Activated CD4-positive, CD25-positive, alpha-beta regulatory T cell (primary cell): ENCODE measurements around the gene VBP1.
"Not testable (repeated sequence)": the region's sequence is repeated elsewhere in the genome, so short reads cannot be mapped to it uniquely, and the experiment has no call there.

Source experiments
- DNase-seq, 4 experiments: peaks; one replicate each; lab custom pipeline; 2025; lab: John Stamatoyannopoulos, UW

Gene VBP1

GRCh38 chrX:155263854-155264628 is 47.8 kb downstream of the VBP1 start, which contains the start of gene RAB39B:
Gene RAB39B (minus strand): TSS chrX:155264491. CDS start chrX:155264288, 203 bp downstream.
- peak; percentile 16 to 47 (median 40) for DNase-seq

GRCh38 chrX:155266439-155266838 is 50.2 kb downstream of the VBP1 start:
- no peak for DNase-seq

GRCh38 chrX:155267995-155268394 is 51.7 kb downstream of the VBP1 start:
- not testable (repeated sequence) for DNase-seq

- DNase-seq: no peak
Measured at GRCh38 chrX:155270969-155271368, 54.7 kb downstream of the VBP1 start.

GRCh38 chrX:155279873-155280272 is 63.6 kb downstream of the VBP1 start:
- DNase-seq: no peak
